Effector CD4-positive, alpha-beta T cell (primary cell): Measurements from ENCODE around the gene TP53TG5.

Experiments used
- DNase-seq: peaks from one replicate; pipeline ENCODE4 v3.0.0-alpha.2; 2020

The TP53TG5 gene

GRCh38 chr20:45345104-45345936 is 32.8 kb downstream of the TP53TG5 start:
- no peak for DNase-seq

- DNase-seq, result no peak
These were observed 33.8 kb downstream of the TP53TG5 start for GRCh38 chr20:45344168-45344860.

- no peak for DNase-seq
These were observed 34.5 kb downstream of the TP53TG5 start for GRCh38 chr20:45343532-45344167.

- no peak for DNase-seq
These were observed 35.1 kb downstream of the TP53TG5 start for GRCh38 chr20:45342855-45343531.

GRCh38 chr20:45341939-45342854 is 35.9 kb downstream of the TP53TG5 start:
- no peak for DNase-seq

GRCh38 chr20:45341579-45341938 is 36.6 kb downstream of the TP53TG5 start:
- DNase-seq, result no peak

GRCh38 chr20:45340951-45341350 is 37.2 kb downstream of the TP53TG5 start:
- DNase-seq, result no peak

- no peak for DNase-seq
These were observed 37.8 kb downstream of the TP53TG5 start for GRCh38 chr20:45340236-45340847.

- DNase-seq, result no peak
These were observed 38.3 kb downstream of the TP53TG5 start for GRCh38 chr20:45339799-45340198.

- no peak for DNase-seq
These were observed 39.0 kb downstream of the TP53TG5 start for GRCh38 chr20:45339084-45339483.

- DNase-seq, result no peak
These were observed 39.7 kb downstream of the TP53TG5 start for GRCh38 chr20:45338121-45339030.

- DNase-seq, result no peak
These were observed 40.6 kb downstream of the TP53TG5 start for GRCh38 chr20:45337367-45338120.

GRCh38 chr20:45336530-45337366 is 41.4 kb downstream of the TP53TG5 start:
- DNase-seq, result no peak

GRCh38 chr20:45330476-45330875 is 47.6 kb downstream of the TP53TG5 start:
- no peak for DNase-seq

GRCh38 chr20:45329497-45330319 is 48.4 kb downstream of the TP53TG5 start:
- DNase-seq, result no peak

- no peak for DNase-seq
These were observed 49.7 kb downstream of the TP53TG5 start for GRCh38 chr20:45328451-45328850.

GRCh38 chr20:45325371-45325770 is 52.8 kb downstream of the TP53TG5 start:
- no peak for DNase-seq

GRCh38 chr20:45323731-45324130 is 54.4 kb downstream of the TP53TG5 start:
- DNase-seq, result no peak
